NCI-H2107 treated with DMSO at 0.1 percent for 48 hours (cell line): Measurements from ENCODE around the gene TMEM190.
A peak's percentile ranks its signal among the peaks of the same experiment; 100 is the strongest.
"Not testable (repeated sequence)": the region's sequence is repeated elsewhere in the genome, so short reads cannot be mapped to it uniquely, and the experiment has no call there.

Experiments used
- DNase-seq: peaks from one replicate; lab custom pipeline; 2025; ENCODE audit not compliant: unreplicated experiment; lab: John Stamatoyannopoulos, UW

The TMEM190 gene

DNA sequence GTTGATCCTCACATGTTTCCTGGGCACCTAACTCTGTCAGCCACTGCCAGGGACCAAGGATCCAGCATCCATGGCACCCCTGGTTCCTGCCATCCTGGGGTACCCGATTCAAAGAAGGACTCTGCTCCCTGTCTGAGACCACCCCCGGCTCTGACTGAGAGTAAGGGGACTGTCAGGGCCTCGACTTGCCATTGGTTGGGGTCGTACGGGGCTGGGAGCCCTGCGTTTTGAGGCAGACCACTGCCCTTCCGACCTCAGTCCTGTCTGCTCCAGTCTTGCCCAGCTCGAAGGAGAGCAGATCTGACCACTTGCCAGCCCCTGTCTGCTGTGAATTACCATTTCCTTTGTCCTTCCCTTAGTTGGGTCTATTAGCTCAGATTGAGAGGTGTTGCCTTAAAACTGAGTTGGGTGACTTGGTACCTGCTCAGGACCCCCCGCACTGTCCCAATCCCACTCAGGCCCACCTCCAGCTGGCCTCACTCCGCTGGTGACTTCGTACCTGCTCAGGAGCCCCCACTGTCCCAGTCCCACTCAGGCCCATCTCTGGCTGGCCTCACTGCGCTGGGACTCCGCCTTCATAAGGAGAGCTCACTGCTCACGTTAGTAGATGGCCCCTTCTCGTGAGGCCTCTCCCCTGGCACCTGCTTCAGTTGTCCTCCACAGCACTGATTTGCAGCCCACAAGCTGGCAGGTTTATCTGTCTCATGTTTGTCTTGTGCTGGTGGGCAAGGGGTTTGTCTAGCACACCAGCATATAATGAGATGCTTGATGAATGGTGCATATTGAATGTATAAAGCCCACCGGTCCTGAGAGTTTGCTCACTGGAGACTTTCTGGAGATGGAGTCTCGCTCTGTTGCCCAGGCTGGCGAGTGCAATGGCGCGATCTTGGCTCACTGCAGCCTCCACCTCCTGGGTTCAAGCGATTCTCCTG lies 13.0 kb downstream of the TMEM190 start:
- DNase-seq, result no peak

DNA sequence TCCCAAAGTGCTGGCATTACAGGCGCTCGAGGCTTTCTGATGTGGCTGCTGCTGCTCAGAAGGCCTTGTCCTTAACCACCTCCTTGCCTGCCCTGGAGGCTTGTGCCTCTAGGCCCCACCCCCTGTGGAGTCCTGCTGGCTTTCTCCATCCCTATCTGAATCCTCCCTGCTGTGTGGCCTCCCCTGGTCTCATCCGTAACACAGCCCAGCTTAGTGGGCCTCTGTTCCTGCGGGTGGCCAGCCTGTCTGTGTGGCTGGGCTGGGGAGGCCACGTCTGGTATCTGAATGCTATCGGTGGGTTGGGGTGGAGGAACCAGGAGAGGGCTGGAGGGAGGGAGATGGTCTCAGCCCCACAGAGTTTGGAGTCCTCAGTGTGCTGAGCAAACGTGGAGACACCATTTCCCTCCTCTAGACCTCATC lies 13.8 kb downstream of the TMEM190 start:
- DNase-seq, result no peak

DNA sequence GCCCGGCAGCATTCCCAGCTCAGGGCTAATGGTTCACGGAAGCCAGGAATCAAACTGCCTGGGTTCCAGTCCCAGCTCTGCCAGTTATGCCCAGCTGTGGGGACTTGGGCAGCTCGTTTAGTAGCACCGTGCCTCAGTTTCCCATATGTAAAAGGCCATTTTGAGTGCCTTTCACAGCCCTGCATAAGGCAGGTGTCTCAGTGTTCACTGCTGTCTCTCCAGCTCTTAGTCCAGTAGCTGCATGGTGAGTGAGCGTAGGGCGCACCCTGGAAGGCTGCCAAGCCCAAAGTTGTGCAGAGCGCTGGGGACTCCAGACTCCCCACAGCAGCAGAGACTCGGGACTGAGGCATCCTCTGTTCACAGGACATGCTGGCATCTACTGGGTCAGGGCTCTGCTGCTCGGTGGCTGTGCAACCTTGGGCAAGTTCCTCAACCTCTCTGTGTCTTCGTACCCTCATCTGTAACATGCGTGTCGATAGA lies 14.6 kb downstream of the TMEM190 start:
- no peak for DNase-seq

DNA sequence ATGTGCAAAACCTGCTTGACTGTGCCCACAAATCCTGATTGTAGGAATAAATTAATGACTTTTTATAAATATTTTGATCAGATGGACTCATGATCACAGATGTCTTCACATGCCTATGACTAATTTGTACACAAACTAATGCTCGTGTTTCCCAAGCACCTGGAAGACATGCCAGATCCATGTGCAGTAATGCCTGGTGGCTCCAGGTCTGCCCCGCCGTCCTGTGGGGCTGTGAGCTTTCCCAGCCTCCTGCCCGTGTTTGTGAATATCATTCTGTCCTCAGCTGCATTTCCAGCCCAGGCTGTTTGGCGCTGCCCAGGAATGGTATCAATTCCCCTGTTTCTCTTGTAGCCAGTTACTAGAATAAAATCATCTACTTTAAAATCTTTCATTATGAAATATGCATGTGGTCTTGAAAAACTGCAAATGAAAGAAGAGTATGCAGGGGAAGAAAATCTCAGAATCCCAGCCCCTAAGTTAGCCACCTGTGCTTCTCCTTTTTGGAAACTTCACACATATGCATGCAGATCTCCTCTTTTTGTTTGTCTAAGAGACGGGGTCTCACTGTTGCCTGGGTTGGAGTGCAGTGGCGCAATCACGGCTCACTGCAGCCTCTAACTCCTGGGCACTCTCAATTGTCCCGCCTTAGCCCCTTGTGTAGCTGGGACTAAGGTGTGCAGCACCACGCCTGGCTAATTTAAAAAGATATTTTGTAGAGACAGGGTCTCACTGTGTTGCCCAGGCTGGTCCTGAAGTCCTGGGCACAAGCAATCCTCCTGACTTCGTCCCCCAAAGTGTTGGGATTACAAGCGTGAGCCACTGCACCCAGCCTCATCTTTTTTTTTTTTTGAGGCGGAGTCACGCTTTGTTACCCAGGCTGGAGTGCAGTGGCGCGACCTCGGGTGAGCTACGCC lies 15.3 kb downstream of the TMEM190 start:
- no peak for DNase-seq

DNA sequence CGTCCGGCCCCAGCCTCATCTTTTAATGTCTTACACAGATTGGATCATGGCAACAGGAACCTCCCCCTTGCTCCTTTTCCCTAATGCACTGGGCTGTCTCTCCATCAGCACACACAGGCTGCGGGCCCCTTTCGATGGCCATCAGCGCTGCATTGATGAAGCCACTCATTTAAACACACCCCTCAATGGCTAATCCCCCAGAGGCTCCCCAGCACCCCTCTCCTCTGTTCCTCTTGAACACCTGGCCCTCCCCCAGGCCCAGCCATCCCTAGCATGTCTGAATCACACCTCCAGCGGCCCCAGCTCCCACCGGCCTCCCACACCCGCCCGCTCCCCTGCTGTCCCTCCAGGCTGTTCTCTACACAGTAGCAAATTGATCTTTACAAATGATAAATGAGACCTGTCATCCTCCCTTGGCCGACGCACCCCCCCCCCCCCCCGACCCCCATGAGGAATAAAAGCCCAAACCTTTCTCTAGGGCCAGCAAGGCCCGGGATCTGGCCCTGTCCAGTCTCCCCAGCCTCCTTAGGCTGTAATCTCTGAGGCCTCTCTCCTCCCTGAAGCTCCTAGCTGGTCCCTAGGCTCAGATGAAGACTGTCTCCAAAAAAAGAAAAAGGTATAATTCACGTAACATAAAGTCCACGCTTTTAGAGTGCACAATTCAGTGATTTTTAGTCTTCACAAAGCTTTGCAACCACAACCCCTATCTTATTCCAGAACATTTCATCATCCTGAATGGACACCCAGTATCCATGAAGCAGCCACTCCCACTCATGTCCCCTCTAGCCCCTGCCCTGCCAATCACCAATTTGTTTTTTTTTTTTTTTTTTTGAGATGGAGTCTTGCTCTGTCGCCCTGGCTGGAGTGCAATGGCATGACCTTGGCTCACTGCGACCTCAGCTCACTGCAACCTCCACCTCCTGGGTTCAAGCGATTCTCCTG lies 16.5 kb downstream of the TMEM190 start:
- no peak for DNase-seq

DNA sequence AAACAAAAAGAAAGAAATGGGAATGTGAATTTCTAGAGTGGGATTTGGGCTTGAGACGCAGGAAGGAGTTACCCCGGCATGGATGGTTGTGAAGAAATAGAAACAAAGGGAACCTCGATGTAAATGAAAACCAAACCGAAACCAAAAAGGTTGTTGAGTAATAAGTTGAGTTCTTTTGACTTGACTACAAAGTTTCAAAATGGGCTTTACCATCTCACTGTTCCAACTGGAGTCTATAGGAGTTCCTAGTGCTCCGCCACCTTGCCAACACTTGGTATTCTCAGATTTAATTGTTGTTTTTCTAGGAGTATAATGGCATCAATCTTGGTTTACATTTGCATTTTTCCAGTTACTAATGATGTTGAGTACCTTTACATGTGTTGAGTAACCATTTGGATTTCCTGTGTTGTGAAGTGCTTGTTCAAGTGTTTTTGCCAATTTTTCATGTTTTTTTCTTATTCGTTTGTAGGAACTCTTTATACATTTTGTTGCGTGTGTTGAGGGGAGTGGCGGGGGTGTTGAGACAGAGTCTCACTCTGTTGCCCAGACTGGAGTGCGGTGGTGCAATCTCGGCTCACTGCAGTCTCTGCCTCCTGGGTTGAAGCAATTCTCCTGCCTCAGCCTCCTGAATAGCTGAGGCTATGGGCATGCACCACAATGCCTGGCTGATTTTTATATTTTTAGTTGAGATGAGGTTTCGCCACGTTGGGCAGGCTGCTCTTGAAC lies 21.7 kb downstream of the TMEM190 start:
- no peak for DNase-seq

DNA sequence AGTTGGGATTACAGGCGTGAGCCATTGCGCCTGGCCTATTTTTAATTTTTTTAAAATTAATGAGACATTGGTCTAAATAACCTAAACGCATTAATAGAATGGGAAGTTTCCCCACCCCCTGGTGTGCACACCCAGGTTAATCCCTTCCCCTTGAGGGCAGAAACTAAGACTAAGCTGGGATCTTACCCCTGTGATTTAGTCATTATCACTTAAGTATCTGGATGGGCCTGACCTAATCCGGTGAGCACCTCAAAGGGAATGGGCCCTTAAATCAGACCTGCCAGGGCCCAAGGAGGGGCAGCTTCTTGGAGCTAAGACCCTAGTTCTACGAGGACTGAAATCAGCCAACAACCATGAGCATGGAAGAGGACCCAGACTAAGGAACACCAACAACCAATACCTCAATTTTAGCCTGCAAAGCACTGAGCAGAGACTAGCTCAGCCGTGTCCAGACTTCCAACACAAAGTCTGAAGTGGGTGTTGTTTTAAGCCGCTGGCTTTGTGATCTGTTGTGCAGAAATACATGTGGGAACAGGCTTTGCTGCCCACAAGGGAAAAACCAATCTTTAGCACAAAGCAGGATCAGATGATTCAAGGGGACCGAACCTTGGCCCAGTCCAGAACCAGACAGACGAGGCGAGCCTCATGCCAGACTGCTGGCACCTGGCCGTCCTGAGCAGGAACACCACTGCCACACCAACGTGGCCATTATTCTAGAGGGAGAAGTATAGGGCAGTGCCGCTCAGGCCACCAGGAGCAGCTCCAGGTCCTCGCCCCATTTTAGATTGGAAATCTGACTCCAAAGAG lies 23.9 kb downstream of the TMEM190 start:
- DNase-seq, result no peak

DNA sequence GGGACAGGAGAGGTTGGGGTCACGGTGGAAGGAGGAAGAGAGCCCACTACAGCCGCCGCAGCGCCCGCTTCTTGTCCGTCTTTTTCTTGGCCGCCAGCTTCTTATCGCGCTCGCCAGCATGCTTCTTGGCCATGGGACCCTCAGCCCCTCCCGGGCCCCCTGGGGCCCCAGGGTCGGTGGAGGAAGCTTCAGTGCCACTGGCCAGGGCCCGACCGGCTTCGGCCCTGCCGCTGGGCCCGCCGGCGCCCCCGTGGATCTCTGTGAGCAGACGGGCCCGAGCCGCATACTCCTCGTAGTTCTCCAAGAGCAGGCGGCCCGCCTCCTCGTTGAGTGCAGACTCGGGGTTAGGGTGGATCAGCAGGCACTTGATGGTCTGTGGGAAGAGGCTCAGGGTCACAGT lies 24.8 kb downstream of the TMEM190 start:
- not testable (repeated sequence) for DNase-seq

DNA sequence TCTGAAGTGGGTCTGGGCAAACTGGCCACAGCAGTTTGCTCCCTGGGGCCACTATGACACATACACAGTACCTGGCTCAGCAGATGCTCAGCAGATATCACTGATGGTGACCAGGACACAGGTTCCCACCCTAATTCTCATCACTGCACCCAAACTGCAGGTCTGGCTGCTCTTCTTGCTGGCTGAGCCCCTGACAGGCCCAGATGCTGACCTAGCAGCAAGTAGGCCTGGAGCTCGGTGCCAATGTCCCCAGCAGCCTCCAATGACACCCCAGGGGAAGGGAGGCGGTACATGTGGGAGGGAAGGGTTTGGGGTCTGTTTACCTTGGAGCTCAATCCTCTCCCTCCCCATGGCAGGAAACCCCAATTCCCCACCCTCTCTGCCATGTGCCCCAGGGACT lies 25.9 kb downstream of the TMEM190 start:
- no peak for DNase-seq

DNA sequence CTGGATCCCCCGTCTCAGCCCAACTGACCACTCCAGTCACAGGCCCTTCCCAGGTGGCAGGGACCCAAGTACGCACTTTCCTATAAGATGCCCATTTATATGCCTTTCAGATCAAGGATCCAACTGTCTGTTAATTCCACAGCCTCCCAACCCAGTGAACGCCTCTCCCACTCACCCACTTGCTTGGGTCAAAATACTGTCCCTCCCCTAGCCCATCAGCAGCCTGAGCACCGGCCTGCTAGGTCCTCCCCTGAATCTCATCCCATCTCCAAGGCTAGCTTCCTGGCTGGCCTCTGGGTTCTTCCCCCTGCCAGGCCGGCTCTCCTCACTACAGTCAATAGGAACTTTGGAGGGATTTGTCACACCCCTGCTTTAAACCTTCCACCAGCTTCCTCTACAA lies 29.0 kb downstream of the TMEM190 start:
- no peak for DNase-seq

DNA sequence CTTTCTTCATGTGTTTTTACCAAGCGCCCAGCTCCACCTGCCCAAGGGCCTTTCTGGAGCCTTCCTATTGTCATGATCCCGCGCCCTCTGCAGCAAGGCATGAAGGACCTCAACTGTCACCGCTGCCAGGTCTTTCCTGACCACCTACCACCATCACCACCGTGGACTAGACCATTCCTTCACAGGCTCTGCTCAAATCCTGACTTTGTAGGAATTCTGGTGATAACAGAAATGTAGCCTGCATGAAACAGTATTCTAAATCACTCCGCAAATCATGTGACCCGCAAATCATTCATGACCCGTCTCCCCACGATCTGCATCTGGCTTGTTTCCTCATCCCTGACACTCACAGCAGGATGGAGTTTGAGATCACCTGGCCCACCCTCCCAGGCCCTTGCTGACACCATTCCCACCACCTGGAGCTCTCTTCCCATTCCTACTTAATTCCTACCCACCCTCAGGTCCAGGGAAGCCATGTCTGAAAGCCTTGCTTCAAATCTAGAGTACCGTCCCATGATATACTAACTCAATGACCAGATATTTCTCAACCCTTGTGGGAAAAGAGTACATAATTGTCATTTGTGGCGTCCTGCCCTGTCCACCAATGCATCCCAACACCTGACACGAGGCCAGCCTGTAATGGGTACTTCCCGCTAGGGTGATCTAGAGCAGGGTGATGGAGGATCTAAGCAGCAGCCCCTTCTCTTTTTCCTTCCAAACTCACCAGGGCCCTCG lies 29.6 kb downstream of the TMEM190 start:
- no peak for DNase-seq

DNA sequence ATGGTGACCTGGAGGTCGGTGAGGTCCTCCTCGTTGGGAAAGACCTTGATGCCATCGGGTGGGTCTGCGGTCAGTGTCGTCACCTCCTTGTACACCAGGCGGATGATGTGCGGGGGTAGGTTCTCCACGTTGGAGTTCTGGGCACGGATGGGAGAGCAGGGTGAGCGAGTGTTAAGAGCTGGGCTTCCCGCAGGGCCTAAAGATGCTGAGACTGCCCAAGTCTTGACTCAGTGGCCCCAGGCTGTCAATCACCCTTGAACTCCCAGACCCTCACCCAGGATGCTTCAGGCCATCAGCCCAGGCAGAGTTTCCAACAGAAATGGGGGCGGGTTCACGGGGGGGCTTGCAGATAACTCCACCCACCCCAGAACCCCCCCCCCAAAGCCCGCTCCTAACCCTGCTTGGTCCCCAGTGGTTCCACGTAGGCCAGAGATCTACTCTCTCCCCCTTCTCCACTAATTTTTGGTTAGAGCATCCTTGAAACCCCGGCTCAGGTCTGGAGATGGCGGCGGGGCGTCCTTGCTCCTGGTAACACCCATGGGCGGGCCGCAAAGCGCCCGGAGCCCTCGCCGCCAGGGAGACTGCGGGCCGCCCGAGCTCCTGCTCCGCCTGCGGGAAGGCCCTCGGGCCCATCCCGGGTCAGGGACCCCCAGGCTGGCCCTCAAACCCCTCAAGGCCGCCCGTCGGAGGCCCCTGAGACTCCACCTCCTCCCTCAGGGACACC lies 30.4 kb downstream of the TMEM190 start:
- DNase-seq, result no peak

DNA sequence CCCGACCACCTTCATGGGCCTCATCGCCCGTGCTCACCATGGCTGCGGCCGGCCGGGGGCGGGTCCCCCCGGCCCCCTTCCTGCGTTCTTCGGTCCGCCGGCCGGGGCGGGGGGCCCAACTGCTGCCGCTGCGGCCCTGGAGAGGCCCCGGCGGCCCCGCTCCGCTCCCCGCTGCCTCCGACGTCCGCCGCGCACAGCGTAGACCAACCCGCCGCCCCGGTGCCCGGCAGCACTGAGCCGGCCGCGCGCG lies 30.8 kb downstream of the TMEM190 start, which contains the start of gene UBE2S:
Gene UBE2S (minus strand): TSS at position 239 of the 250 bp plus-strand sequence. CDS start 199 bp downstream, at position 40.
- not testable (repeated sequence) for DNase-seq

DNA sequence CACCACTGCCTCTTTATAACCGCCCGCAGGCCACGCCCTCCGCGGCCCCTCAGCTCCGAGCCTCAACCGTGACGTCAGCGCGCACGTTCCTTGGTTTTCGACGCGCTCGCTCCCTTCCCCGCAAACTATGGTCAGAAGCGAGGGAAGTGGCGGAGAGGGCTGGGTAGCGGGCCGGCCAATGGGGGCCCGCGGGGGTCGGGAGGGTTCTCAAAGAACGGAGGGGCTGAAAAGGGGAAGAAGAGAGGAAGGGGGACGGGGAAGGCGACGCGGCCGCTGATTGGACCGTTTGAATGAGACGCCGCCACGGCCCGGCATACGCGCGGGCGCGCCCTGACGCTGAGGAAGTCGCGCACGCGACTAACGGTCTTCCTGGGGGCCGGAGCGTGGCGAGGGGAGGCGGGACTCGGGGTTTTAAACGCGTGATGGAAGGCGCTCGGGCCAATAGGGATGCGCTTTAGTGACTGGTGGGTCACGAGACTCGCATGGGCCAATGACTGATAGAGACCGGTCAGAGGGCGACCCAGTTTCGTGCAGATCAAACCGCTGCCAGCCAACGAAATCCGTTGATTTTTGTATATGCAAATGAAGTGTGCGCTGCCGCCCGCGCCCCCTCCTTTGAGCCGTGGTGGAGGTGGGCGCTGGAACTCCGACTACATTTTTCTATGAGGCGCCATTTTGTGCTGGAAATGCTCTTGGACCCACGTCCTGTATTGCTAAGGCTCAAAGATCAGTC lies 31.3 kb downstream of the TMEM190 start:
- DNase-seq, result peak; percentile 94

DNA sequence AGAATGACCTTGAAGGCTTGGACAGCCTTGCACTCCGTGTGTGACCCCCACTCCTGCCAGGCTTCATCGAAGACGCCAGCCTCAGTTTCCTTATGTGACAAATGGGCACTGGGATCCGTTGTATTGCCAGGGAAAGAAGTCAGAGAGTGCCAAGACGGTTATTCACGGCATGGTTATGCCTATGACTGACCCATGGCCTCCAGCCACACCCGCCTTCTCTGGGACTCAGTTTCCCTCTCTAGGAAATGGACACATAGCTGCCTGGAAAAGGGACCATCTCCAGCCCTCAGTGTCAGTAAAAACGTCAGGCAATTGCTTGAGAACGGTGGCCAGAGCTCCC lies 31.9 kb downstream of the TMEM190 start:
- DNase-seq, result no peak

DNA sequence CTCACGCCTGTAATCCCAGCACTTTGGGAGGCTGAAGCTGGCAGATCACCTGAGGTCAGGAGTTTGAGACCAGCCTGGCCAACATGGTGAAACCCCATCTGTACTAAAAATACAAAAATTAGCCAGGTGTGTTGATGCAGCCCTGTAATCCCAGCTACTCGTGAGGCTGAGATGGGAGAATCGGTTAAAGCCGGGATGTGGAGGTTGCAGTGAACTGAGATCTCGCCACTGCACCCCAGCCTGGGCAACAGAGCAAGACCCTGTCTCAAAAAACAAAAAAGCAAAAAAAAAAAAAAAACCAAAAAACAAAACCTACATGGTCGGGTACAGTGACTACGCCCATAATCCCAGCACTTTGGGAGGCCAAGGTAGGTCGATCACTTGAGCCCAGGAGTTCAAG lies 32.6 kb downstream of the TMEM190 start:
- DNase-seq, result not testable (repeated sequence)

DNA sequence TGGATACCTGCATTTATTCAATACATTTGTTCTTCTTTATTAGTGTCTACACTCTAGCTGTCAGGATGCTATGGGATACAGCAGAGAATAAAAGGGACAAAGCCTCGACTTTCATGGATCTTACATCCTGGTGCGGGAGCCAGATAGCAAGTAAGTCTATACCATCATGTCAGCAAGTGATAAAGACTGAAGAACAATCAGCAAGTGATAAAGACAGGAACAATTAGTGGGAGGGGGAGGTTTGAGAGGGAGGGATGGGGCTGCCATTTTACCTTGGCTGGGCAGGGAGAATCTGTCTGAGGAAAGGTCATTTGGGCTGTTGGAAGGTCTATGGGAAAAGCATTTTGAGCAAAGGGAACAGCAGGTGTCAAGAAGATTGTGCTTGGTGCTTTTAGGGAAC lies 33.5 kb downstream of the TMEM190 start:
- DNase-seq, result no peak
